Measurements from ENCODE around the gene NLRP13.

The NLRP13 gene

DNA sequence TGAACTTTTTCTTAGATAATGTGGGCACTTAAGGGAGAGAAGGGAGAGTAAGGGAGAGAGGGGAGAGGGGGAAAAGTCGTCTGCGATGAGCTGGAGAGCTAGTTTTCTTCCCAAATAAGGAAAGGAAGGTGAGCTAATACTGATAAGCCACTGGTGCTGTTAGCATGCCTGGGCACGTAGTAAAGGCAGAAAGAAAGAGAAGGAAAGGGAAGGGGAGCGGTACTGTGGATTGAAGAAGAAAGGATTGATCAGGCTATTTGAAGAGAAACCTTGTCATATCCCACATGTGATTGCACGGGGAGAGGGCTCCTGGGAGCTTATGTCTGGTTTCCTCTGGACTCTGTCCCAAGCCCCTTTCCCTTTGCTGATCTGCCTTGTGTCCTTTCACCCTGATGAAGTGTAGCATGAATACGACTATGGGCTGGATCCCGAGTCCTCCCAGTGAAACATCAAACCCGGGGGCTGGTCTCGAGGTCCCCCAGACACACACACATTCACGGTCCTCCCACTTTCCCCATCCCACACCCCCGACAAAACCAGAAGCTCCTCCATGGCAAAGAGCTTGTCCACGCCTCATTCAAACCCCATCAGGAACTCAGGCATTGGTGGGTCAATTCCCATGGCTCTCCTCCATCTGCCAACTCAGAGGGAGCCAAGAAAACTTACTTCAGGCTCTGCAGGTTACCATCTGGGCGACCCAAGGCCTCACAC is 30.6 kb downstream of the NLRP13 start:
- DNase-seq (ENCODE audit: low spot score) = no peak

DNA sequence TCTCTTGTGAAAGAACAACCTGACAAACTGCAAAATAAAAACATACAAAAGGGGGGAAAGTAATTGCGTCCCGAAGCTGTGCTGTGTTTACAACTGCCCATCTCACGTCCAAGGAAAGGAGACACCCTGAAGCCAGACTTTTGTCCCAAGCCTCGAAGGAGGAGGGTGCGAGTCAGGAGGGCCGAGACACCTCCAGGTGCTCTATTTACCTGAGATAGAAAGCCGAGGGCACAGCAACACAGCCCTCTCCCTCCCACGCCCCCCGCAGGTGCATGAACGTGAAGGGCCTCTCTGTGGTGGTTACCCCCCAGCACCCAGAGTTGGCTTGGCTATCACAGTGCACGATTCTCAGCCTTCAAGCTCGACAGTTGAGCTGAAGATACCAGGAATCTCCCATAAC is 33.2 kb downstream of the NLRP13 start:
- DNase-seq (ENCODE audit: low spot score) = no peak

DNA sequence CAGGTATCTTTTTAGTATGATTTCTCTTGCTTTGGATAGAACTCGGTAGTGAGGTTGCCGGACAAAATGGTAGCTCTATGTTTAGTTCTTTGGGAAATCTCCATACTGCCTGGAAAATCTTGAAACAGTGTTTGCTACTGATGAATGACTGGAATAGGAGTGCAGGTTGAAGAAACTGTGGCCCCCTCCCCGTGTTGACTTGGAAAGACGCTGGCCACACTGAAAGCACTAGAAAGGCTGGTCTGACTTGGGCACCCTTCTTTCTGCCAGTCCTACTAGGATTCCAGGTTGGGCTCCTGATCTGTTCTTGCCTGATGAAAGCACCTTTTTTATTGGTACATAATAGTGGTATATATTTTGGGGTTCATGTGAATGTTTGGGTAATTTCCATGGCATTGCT is 49.5 kb downstream of the NLRP13 start:
- no peak for DNase-seq (ENCODE audit: low spot score)

DNA sequence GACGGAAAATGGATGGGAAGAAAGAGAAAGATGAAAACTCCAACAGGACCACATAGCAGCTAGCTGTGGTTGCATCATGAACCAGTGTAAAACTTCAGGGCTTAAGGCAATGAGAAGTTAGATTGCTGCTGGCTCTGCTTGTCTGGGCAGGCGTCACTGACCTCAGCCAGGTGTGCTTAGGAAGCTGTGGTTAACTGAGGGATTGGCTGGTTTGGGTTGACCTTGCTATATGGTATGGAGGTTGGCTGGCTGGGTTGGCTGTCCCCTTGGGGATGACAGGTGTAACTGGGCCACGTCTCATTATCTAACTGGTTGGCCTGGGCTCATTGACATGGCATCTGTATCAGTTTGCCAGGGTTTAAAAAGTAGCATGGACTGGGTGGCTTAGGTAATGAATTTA is 54.9 kb downstream of the NLRP13 start:
- no peak for DNase-seq (ENCODE audit: low spot score)

DNA sequence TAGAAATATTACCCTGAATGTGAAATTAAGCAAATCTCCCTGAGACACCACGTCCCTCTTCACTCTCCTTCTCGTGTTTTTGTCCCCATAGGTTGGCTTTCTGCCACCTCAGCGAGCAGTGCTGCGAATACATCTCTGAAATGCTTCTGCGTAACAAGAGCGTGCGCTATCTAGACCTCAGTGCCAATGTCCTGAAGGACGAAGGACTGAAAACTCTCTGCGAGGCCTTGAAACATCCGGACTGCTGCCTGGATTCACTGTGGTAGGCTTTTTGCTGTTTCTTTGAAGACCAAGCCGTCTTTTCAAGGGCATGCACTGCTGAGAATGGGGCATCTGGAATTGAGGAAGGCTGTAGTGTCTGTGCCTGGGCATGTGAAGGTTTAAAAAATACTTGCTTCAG is 61.4 kb downstream of the NLRP13 start:
- no peak for DNase-seq (ENCODE audit: low spot score)

- no peak for DNase-seq (ENCODE audit: low spot score)
These were observed 65.0 kb downstream of the NLRP13 start for GRCh38 chr19:55867101-55867500.

- no peak for DNase-seq (ENCODE audit: low spot score)
These were observed 65.6 kb downstream of the NLRP13 start for GRCh38 chr19:55866521-55866920.

DNA sequence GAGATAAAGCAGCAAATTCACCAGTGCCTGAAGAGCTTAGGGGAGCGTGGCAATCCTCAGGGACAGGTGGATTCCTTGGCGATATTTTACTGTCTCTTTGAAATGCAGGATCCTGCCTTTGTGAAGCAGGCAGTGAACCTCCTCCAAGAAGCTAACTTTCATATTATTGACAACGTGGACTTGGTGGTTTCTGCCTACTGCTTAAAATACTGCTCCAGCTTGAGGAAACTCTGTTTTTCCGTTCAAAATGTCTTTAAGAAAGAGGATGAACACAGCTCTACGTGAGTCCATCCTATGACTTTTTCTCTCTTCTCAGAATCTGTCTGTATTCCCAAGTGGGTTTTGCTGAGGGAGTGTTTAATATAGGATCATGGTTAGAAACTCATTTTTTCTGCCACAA is 73.2 kb downstream of the NLRP13 start:
- DNase-seq (ENCODE audit: low spot score) = no peak

- no peak for DNase-seq (ENCODE audit: low spot score)
These were observed 73.7 kb downstream of the NLRP13 start for GRCh38 chr19:55858401-55858800.

DNA sequence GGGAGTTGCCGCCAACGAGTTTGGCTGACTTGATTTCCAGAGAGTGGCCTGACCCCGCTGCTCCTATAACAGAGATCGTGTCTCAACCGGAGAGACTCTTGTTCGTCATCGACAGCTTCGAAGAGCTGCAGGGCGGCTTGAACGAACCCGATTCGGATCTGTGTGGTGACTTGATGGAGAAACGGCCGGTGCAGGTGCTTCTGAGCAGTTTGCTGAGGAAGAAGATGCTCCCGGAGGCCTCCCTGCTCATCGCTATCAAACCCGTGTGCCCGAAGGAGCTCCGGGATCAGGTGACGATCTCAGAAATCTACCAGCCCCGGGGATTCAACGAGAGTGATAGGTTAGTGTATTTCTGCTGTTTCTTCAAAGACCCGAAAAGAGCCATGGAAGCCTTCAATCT is 74.2 kb downstream of the NLRP13 start:
- no peak for DNase-seq (ENCODE audit: low spot score)

- no peak for DNase-seq (ENCODE audit: low spot score)
These were observed 75.0 kb downstream of the NLRP13 start for GRCh38 chr19:55857149-55857548.

- no peak for DNase-seq (ENCODE audit: low spot score)
These were observed 77.0 kb downstream of the NLRP13 start for GRCh38 chr19:55855160-55855559.

Data from hematopoietic multipotent progenitor cell treated with erythropoietin and hydrocortisone succinate and interleukin-3 and kit ligand, for 17 days (in vitro differentiated cells).